Panc1 (cell line): Measurements from ENCODE around the gene ATXN7L1.

Experiments
- POLR2AphosphoS5 ChIP-seq: IDR thresholded peaks from 2 replicates; pipeline ENCODE4 v1.6.1; 2012; ENCODE audit warnings: mild to moderate bottlenecking, low read depth, low read length, moderate library complexity
- REST ChIP-seq, 2 experiments: IDR thresholded peaks; 2 replicates each; pipeline ENCODE4 v1.6.1; 2011 to 2012; ENCODE audit warnings: low read depth in 2 of 2, control low read depth in 1 of 2, low read length in 1 of 2, mild to moderate bottlenecking in 1 of 2, moderate library complexity in 1 of 2; ENCODE audit not compliant: insufficient read depth in 1 of 2
- SIN3A ChIP-seq: IDR thresholded peaks from 2 replicates; pipeline ENCODE4 v1.6.1; 2012; ENCODE audit warnings: low read depth, mild to moderate bottlenecking, low read length, moderate library complexity, borderline replicate concordance; ENCODE audit not compliant: insufficient read depth
- TF ChIP-seq, protein P1 (sequence below): fragments of 450-650 bp; IDR thresholded peaks from 2 replicates; pipeline ENCODE4 v1.5.1; 2017; ENCODE audit warnings: mild to moderate bottlenecking

GRCh38 chr7:105638334-105638733 lies 238.1 kb downstream of the ATXN7L1 start:
- TF ChIP-seq, protein P1, sequence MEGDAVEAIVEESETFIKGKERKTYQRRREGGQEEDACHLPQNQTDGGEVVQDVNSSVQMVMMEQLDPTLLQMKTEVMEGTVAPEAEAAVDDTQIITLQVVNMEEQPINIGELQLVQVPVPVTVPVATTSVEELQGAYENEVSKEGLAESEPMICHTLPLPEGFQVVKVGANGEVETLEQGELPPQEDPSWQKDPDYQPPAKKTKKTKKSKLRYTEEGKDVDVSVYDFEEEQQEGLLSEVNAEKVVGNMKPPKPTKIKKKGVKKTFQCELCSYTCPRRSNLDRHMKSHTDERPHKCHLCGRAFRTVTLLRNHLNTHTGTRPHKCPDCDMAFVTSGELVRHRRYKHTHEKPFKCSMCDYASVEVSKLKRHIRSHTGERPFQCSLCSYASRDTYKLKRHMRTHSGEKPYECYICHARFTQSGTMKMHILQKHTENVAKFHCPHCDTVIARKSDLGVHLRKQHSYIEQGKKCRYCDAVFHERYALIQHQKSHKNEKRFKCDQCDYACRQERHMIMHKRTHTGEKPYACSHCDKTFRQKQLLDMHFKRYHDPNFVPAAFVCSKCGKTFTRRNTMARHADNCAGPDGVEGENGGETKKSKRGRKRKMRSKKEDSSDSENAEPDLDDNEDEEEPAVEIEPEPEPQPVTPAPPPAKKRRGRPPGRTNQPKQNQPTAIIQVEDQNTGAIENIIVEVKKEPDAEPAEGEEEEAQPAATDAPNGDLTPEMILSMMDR: no peak
- no peak for TF ChIP-seq POLR2AphosphoS5
- no peak for TF ChIP-seq REST (IDR thresholded peaks at IDR 0.05; ENCODE audit: insufficient read depth in 1 of 2, low read depth in 2 of 2, low read length in 1 of 2)
- TF ChIP-seq SIN3A: no peak
